Measurements from ENCODE around the gene GRK3.

DNA sequence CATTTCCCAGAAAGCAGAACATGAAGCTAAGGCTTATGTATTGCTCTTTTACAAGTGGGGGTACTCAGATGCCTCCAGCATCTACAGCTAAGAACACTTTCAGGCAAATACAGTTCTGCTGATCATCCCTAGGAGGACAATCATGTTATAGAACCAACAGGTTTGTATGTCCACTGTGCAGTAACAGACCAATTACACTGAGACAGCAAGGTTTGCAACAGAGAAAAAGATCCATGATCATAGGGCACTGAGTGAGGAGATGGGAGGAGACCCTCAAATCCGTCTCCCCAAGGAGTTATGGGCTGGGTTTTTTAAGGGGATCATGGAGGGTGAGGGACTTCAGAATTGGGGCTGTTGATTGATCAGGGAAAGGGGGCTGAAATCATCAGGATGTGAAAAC, 39.1 kb upstream of the GRK3 start:
- TF ChIP-seq ZNF274 (IDR thresholded peaks at IDR 0.05; ENCODE audit: low read depth, low read length): no peak
- TF ChIP-seq SUZ12 (IDR thresholded peaks at IDR 0.05; ENCODE audit: extremely low read depth, insufficient read depth, insufficient read length): no peak

All from NT2/D1 (cell line).